Measurements from ENCODE around the gene PLEKHG3.

GRCh38 chr14:64674829-64675228, 29.4 kb upstream of the PLEKHG3 start:
- TF ChIP-seq GATA2 (IDR thresholded peaks at IDR 0.05; ENCODE audit: low read depth, low read length) (no peak), GATA3 (IDR thresholded peaks at IDR 0.05; ENCODE audit: low read depth, low read length) (no peak)

All from SH-SY5Y (cell line).